BJ (cell line): ENCODE results near the gene EFNA5. TPM values are rescaled to one million over a fixed set of nuclear protein-coding genes. Genes with fewer than 3 reads are reported as not detected.

Experiments
- CTCF ChIA-PET: fragments of 350-600 bp; formaldehyde crosslinking; extraction: SDS; loops from one replicate; lab custom pipeline; 2021; ENCODE audit warnings: antibody characterized with exemption, inconsistent platforms; lab: Yijun Ruan, JAX
- POLR2A ChIA-PET: fragments of 300-600 bp; sonication (Branson Sonifier 250); formaldehyde crosslinking; extraction: SDS; loops from one replicate; lab custom pipeline; 2021; ENCODE audit warnings: antibody characterized with exemption; lab: Charles Lee
- DNase-seq: peaks from one replicate; pipeline ENCODE4 v3.0.0-alpha.2; 2011; ENCODE audit warnings: low read depth
- H3K27me3 ChIP-seq: 2 replicates; pipeline ENCODE4 v1.6.0; 2011; ENCODE audit warnings: low read length; ENCODE audit not compliant: control insufficient read depth, insufficient read depth
- H3K36me3 ChIP-seq: 2 replicates; pipeline ENCODE4 v1.5.1; 2011; ENCODE audit warnings: low read length; ENCODE audit not compliant: control insufficient read depth, insufficient read depth
- H3K4me3 ChIP-seq: 2 replicates; pipeline ENCODE4 v1.5.1; 2011; ENCODE audit warnings: low read depth, mild to moderate bottlenecking, control low read depth, low read length
- polyA plus RNA-seq: library from polyadenylated mRNA; depleted of rRNA; stranded (reverse); fragments of >200 nt; gene quantifications from 2 replicates; pipeline ENCODE4 v1.2.3, GENCODE V29; 2011
- TF ChIP-seq, protein P1 (sequence below): IDR thresholded peaks from 2 replicates; pipeline ENCODE4 v1.5.1; 2011; ENCODE audit warnings: low read depth, mild to moderate bottlenecking, control low read depth, inconsistent platforms, low read length, moderate library complexity; ENCODE audit not compliant: insufficient read depth

The EFNA5 gene
- polyA plus RNA-seq, 1 experiment = 0.67 TPM

DNA sequence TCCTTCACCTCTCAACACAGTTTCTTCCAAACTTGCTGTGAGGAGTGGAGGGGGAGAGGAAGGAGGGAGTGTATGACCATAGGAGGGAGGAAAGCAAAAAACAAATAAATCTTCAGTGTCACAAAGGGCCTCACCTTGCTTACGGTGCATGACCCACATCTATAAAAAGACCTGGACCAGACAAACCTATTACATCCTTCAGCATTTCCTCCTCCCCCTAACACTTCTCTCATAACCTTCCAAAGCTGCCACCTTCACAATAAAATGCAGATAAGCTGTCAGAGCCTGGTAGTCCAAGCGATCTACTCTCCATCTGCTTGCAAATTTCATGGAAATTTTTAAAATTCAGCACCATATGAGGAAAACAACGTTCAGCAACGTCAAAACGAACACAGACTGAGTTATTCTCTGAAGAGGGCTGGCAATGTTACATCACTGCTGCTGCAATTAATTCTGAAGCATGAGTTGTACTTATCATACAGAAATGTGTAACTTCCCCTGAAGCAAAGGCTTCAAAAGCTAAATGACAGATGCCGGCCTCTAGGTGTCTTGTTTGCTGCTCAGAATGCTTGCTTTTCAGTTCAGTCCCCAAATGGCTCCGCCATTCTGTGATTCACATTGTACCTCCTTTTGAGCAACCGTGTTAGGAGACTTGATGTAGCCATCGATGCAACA lies 62.9 kb downstream of the EFNA5 start:
- Histone ChIP-seq H3K36me3 (no peaks in the 10 kb centered on the region), H3K4me3 (no peak overlapping the region), H3K27me3 (no peaks in the 10 kb centered on the region; the same call in 1 of the 2 replicates)
- TF ChIP-seq, protein P1, sequence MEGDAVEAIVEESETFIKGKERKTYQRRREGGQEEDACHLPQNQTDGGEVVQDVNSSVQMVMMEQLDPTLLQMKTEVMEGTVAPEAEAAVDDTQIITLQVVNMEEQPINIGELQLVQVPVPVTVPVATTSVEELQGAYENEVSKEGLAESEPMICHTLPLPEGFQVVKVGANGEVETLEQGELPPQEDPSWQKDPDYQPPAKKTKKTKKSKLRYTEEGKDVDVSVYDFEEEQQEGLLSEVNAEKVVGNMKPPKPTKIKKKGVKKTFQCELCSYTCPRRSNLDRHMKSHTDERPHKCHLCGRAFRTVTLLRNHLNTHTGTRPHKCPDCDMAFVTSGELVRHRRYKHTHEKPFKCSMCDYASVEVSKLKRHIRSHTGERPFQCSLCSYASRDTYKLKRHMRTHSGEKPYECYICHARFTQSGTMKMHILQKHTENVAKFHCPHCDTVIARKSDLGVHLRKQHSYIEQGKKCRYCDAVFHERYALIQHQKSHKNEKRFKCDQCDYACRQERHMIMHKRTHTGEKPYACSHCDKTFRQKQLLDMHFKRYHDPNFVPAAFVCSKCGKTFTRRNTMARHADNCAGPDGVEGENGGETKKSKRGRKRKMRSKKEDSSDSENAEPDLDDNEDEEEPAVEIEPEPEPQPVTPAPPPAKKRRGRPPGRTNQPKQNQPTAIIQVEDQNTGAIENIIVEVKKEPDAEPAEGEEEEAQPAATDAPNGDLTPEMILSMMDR = no peak
- ChIA-PET CTCF (interaction anchor here (0.7 kb wide), 1 partner anchor 236 kb away, joined by 3 read pairs; no protein-coding TSS in a partner anchor), POLR2A (no interaction called here)
- DNase-seq = no peak

DNA sequence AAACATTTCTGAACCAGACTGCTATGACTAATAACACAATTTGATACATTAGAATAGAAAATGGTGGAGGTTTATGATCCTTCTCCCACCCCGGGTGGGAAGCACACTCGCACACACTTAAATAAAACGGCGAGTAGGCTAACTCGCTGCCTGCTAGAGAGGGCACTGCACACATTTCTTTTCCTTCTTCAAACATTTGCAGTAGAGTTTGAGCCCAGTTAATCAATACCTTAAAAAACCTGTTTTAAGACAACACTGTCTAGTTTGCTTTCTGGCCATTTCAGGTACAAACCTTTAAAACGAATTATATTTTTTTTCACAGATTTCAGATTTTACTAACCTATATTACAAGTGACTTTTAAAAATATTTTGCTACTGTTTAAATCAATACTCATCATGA lies 63.5 kb downstream of the EFNA5 start:
- DNase-seq = no peak
- CTCF ChIA-PET = no interaction called here
- TF ChIP-seq, protein P1 = no peak

DNA sequence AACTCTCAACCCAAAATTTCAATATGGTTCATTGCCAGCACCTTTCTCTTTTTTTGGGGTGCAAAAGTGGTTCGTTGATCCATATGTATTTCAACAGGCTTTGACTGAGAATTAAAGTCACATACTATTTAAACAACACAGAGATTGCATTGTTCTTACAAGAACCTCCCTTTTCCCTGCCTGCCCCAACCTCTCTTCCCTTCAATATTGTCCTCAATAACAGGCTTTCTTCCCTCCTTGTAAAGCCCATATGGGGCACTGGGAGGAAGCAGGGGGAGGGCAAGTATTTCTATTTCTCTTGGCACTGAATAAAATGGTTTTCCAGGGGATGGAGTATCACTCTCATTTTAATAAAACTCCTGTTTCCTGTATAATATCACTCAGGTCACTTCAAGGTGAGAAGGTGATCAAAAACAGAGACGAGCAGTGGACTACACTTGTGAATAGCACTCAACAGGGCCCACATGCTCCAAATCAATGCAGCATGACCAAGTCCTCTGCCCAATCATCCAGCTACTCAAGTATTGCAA lies 65.1 kb downstream of the EFNA5 start:
- Histone ChIP-seq H3K27me3 (no peaks in the 10 kb centered on the region; the same call in 1 of the 2 replicates), H3K4me3 (no peak overlapping the region), H3K36me3 (no peaks in the 10 kb centered on the region)
- TF ChIP-seq, protein P1 = no peak
- no peak for DNase-seq
- ChIA-PET CTCF (no interaction called here), POLR2A (no interaction called here)

More for the DNA sequence above, 63.5 kb downstream of the EFNA5 start:
- Histone ChIP-seq H3K36me3 (no peaks in the 10 kb centered on the region), H3K27me3 (no peaks in the 10 kb centered on the region; the same call in 1 of the 2 replicates), H3K4me3 (no peak overlapping the region)
- POLR2A ChIA-PET = no interaction called here

DNA sequence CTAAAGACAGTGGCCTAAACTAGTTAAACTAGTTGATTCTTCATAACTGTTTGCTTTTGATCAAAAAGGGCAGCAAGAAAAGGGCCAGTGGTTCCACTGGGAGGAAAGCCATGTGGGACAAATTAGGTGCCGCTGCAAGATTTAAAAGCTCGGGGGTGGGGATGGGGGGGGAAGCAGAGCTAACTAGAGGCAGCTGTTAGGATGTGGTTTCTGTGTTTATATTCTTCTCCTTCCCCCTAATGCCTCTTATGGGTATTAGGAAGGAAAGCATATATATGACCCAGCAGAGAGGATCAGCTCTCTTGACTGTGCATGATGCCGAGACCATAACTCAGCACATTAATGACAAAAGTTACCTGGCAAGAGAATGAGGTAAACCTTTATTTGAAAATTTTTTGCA lies 65.7 kb downstream of the EFNA5 start:
- no peaks in the 10 kb centered on the region; the same call in 1 of the 2 replicates for H3K27me3 ChIP-seq
- TF ChIP-seq, protein P1 = no peak
- H3K4me3 ChIP-seq = no peak overlapping the region
- H3K36me3 ChIP-seq = no peaks in the 10 kb centered on the region
- DNase-seq = peak; percentile 3
- CTCF ChIA-PET = no interaction called here
- POLR2A ChIA-PET = no interaction called here

DNA sequence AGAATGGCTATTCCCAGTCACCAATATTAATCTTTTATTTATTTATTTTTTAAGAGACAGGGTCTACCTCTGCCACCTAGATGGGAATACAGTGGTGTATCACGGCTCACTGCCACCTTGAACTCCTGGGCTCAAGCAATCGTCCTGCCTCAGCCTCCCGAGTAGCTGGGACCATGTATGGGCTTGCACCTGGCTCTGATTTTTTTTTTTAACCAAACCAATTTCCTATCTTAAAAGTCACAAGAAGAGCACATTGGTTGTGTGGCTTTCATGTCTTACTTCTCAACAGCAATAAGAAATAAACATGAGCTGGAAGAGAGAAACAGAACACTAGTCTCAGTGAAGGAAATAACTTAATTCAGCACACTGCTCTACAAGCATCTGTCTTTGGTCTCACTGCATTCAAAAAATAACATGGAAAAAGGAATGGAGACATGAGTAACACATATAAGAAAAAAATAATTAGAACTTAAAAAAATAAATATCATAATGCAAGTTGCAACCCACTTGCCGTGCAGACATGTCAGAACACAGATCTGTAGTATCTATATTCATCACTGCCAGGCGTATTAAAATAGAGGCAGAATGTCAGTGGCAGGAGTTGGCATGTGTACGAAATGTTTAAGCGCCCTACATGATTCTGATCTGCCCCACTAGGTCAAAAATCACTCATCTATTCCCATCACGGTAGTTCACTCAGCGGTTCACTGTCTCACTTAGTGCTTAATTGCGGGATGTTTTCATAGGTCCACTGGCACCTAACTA lies 66.4 kb downstream of the EFNA5 start:
- no peak for DNase-seq
- H3K27me3 ChIP-seq = no peaks in the 10 kb centered on the region; the same call in 1 of the 2 replicates
- CTCF ChIA-PET = no interaction called here
- no peaks in the 10 kb centered on the region for H3K36me3 ChIP-seq
- TF ChIP-seq, protein P1 = no peak
- POLR2A ChIA-PET = no interaction called here
- H3K4me3 ChIP-seq = no peak overlapping the region
